PC-9 (cell line): ENCODE results near the gene NINJ2.

Source experiments
- EZH2 ChIP-seq: fragments of 200-600 bp; sonication (generic); IDR thresholded peaks from 2 replicates; pipeline ENCODE4 v1.8.0; 2017; ENCODE audit warnings: antibody characterized with exemption, low read depth
- TF ChIP-seq, protein P1 (sequence below): fragments of 200-600 bp; sonication (generic); conservative IDR thresholded peaks from 2 replicates; pipeline ENCODE4 v1.6.1; 2017; ENCODE audit warnings: mixed run types, antibody characterized with exemption, mild to moderate bottlenecking, moderate library complexity

GRCh38 chr12:574475-575128 is 88.6 kb downstream of the NINJ2 start:
- TF ChIP-seq, protein P1, sequence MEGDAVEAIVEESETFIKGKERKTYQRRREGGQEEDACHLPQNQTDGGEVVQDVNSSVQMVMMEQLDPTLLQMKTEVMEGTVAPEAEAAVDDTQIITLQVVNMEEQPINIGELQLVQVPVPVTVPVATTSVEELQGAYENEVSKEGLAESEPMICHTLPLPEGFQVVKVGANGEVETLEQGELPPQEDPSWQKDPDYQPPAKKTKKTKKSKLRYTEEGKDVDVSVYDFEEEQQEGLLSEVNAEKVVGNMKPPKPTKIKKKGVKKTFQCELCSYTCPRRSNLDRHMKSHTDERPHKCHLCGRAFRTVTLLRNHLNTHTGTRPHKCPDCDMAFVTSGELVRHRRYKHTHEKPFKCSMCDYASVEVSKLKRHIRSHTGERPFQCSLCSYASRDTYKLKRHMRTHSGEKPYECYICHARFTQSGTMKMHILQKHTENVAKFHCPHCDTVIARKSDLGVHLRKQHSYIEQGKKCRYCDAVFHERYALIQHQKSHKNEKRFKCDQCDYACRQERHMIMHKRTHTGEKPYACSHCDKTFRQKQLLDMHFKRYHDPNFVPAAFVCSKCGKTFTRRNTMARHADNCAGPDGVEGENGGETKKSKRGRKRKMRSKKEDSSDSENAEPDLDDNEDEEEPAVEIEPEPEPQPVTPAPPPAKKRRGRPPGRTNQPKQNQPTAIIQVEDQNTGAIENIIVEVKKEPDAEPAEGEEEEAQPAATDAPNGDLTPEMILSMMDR = no peak
- no peak for TF ChIP-seq EZH2
